IMR-90 (cell line): ENCODE data around the gene ELOVL1.

Experiments
- CEBPB ChIP-seq: IDR thresholded peaks from 2 replicates; pipeline ENCODE4 v1.6.1; 2012; ENCODE audit warnings: low read depth, low read length, improper control_type of control experiment
- CHD1 ChIP-seq: IDR thresholded peaks from 2 replicates; pipeline ENCODE4 v1.6.1; 2012; ENCODE audit warnings: low read depth, low read length, improper control_type of control experiment
- CTCF ChIP-seq: conservative IDR thresholded peaks from 2 replicates; pipeline ENCODE4 v1.5.1; 2012; ENCODE audit warnings: mild to moderate bottlenecking, low read depth, low read length, improper control_type of control experiment
- MXI1 ChIP-seq: IDR thresholded peaks from 2 replicates; pipeline ENCODE4 v1.6.1; 2012; ENCODE audit warnings: low read depth, mild to moderate bottlenecking, low read length, moderate library complexity, borderline replicate concordance
- POLR2A ChIP-seq: IDR thresholded peaks from 2 replicates; pipeline ENCODE4 v1.6.1; 2012; ENCODE audit warnings: mild to moderate bottlenecking, low read depth, low read length
- RAD21 ChIP-seq: IDR thresholded peaks from 2 replicates; pipeline ENCODE4 v1.6.1; 2012; ENCODE audit warnings: low read length, improper control_type of control experiment
- RFX5 ChIP-seq: IDR thresholded peaks from 2 replicates; pipeline ENCODE4 v1.8.0; 2012; ENCODE audit warnings: low read depth, mild to moderate bottlenecking, low read length, moderate library complexity

- TF ChIP-seq CTCF (no peak), CEBPB (no peak), MXI1 (no peak), RAD21 (no peak), POLR2A (no peak), RFX5 (no peak), CHD1 (no peak)
These were observed 13.8 kb upstream of the ELOVL1 start for GRCh38 chr1:43381612-43382011.
